NT2/D1 (cell line): ENCODE data around the gene GPRC6A.
"Not testable (repeated sequence)": the region's sequence is repeated elsewhere in the genome, so short reads cannot be mapped to it uniquely, and the experiment has no call there.

Experiments used
- SUZ12 ChIP-seq: IDR thresholded peaks from 2 replicates; pipeline ENCODE4 v1.6.1; 2011; ENCODE audit not compliant: insufficient read length, insufficient read depth; ENCODE audit errors: extremely low read depth
- ZNF274 ChIP-seq: IDR thresholded peaks from 2 replicates; pipeline ENCODE4 v1.6.1; 2011; ENCODE audit warnings: mild to moderate bottlenecking, low read depth, low read length

DNA sequence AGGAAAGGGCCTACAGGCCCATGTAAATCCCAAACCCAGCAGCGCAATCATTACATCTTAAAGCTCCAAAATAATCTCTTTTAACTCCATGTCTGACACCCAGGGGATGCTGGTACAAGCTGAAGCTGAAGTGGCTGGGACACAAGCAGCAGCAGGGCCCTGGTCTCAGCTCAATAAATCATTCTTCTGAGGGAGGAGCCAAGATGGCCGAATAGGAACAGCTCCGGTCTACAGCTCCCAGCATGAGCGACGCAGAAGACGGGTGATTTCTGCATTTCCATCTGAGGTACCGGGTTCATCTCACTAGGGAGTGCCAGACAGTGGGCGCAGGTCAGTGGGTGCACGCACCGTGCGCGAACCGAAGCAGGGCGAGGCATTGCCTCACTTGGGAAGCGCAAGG, 12.5 kb downstream of the GPRC6A start:
- TF ChIP-seq ZNF274, SUZ12: not testable (repeated sequence)
